ENCODE results near the gene YPEL5.

Gene YPEL5

GRCh38 chr2:30191819-30192271 lies 45.0 kb downstream of the YPEL5 start:
- no peak for DNase-seq
- Histone ChIP-seq H3K9me3 (no peaks in the 10 kb centered on the region), H3K36me3 (no peaks in the 10 kb centered on the region), H3K4me3 (ENCODE audit: low read depth, low read length) (no peak overlapping the region), H3K4me1 (no peaks in the 10 kb centered on the region), H3K27me3 (no peaks in the 10 kb centered on the region)
- no peak for TF ChIP-seq CTCF (IDR thresholded peaks at IDR 0.05; ENCODE audit: low read depth, low read length)

GRCh38 chr2:30192314-30192713 lies 45.5 kb downstream of the YPEL5 start:
- no peaks in the 10 kb centered on the region for H3K36me3 ChIP-seq
- no peaks in the 10 kb centered on the region for H3K9me3 ChIP-seq
- H3K4me3 ChIP-seq (ENCODE audit: low read depth, low read length) = no peak overlapping the region
- DNase-seq = no peak
- H3K27me3 ChIP-seq = no peaks in the 10 kb centered on the region
- TF ChIP-seq CTCF (IDR thresholded peaks at IDR 0.05; ENCODE audit: low read depth, low read length) = no peak
- no peaks in the 10 kb centered on the region for H3K4me1 ChIP-seq

GRCh38 chr2:30193104-30193681 lies 46.4 kb downstream of the YPEL5 start:
- Histone ChIP-seq H3K36me3 (no peaks in the 10 kb centered on the region), H3K9me3 (no peaks in the 10 kb centered on the region), H3K4me1 (no peaks in the 10 kb centered on the region), H3K4me3 (ENCODE audit: low read depth, low read length) (no peak overlapping the region), H3K27me3 (no peaks in the 10 kb centered on the region)
- TF ChIP-seq CTCF (IDR thresholded peaks at IDR 0.05; ENCODE audit: low read depth, low read length) = no peak
- no peak for DNase-seq

- no peaks in the 10 kb centered on the region for H3K9me3 ChIP-seq
- no peak for TF ChIP-seq CTCF (IDR thresholded peaks at IDR 0.05; ENCODE audit: low read depth, low read length)
- no peak for DNase-seq
- H3K4me1 ChIP-seq = no peaks in the 10 kb centered on the region
- H3K4me3 ChIP-seq (ENCODE audit: low read depth, low read length) = no peak overlapping the region
- no peaks in the 10 kb centered on the region for H3K27me3 ChIP-seq
- H3K36me3 ChIP-seq = no peaks in the 10 kb centered on the region
These were observed 47.6 kb downstream of the YPEL5 start for GRCh38 chr2:30194421-30194820.

- DNase-seq = no peak
- no peak for TF ChIP-seq CTCF (IDR thresholded peaks at IDR 0.05; ENCODE audit: low read depth, low read length)
- H3K4me1 ChIP-seq = no peaks in the 10 kb centered on the region
- no peak overlapping the region for H3K4me3 ChIP-seq (ENCODE audit: low read depth, low read length)
- H3K27me3 ChIP-seq = no peaks in the 10 kb centered on the region
- H3K9me3 ChIP-seq = no peaks in the 10 kb centered on the region
- H3K36me3 ChIP-seq = no peaks in the 10 kb centered on the region
These were observed 48.2 kb downstream of the YPEL5 start for GRCh38 chr2:30195016-30195415.

- Histone ChIP-seq H3K36me3 (no peaks in the 10 kb centered on the region), H3K27me3 (no peaks in the 10 kb centered on the region), H3K9me3 (no peaks in the 10 kb centered on the region), H3K4me3 (ENCODE audit: low read depth, low read length) (no peak overlapping the region), H3K4me1 (no peaks in the 10 kb centered on the region)
- TF ChIP-seq CTCF (IDR thresholded peaks at IDR 0.05; ENCODE audit: low read depth, low read length) = 0 out of 2 replicates have a peak, but pooled peaks have one; percentile 10
- no peak for DNase-seq
These were observed 50.9 kb downstream of the YPEL5 start for GRCh38 chr2:30197570-30198192.

All from BE2C (cell line).